Ishikawa (cell line): ENCODE results near the gene CFAP61.

Experiments used
- CEBPB ChIP-seq: IDR thresholded peaks from 2 replicates; pipeline ENCODE4 v1.6.1; 2012
- CREB1 ChIP-seq: IDR thresholded peaks from 2 replicates; pipeline ENCODE4 v1.6.1; 2012; ENCODE audit warnings: low read depth
- EGR1 ChIP-seq: IDR thresholded peaks from 2 replicates; pipeline ENCODE4 v1.6.1; 2012
- EP300 ChIP-seq: IDR thresholded peaks from 2 replicates; pipeline ENCODE4 v1.6.1; 2012; ENCODE audit warnings: borderline replicate concordance
- FOXM1 ChIP-seq: IDR thresholded peaks from 2 replicates; pipeline ENCODE4 v1.6.1; 2012; ENCODE audit warnings: low read depth, borderline replicate concordance
- NFIC ChIP-seq: IDR thresholded peaks from 2 replicates; pipeline ENCODE4 v1.6.1; 2012
- RAD21 ChIP-seq: IDR thresholded peaks from 2 replicates; pipeline ENCODE4 v1.6.1; 2012; ENCODE audit warnings: low read depth
- TAF1 ChIP-seq: IDR thresholded peaks from 2 replicates; pipeline ENCODE4 v1.6.1; 2012; ENCODE audit warnings: low read depth, mild to moderate bottlenecking
- TCF12 ChIP-seq: IDR thresholded peaks from 2 replicates; pipeline ENCODE4 v1.6.1; 2012; ENCODE audit warnings: low read depth
- TEAD4 ChIP-seq: IDR thresholded peaks from 2 replicates; pipeline ENCODE4 v1.6.1; 2012
- YY1 ChIP-seq: IDR thresholded peaks from 2 replicates; pipeline ENCODE4 v1.6.1; 2012; ENCODE audit warnings: low read depth
- ZBTB7A ChIP-seq: IDR thresholded peaks from 2 replicates; pipeline ENCODE4 v1.6.1; 2012; ENCODE audit warnings: low read depth
- TF ChIP-seq, protein P1 (sequence below): IDR thresholded peaks from 2 replicates; pipeline ENCODE4 v1.6.1; 2012
- TF ChIP-seq, protein P2 (sequence below): IDR thresholded peaks from 2 replicates; pipeline ENCODE4 v1.6.1; 2012
- TF ChIP-seq, protein P3 (sequence below): IDR thresholded peaks from 2 replicates; pipeline ENCODE4 v1.6.1; 2012; ENCODE audit warnings: low read depth, mild to moderate bottlenecking

The CFAP61 gene

DNA sequence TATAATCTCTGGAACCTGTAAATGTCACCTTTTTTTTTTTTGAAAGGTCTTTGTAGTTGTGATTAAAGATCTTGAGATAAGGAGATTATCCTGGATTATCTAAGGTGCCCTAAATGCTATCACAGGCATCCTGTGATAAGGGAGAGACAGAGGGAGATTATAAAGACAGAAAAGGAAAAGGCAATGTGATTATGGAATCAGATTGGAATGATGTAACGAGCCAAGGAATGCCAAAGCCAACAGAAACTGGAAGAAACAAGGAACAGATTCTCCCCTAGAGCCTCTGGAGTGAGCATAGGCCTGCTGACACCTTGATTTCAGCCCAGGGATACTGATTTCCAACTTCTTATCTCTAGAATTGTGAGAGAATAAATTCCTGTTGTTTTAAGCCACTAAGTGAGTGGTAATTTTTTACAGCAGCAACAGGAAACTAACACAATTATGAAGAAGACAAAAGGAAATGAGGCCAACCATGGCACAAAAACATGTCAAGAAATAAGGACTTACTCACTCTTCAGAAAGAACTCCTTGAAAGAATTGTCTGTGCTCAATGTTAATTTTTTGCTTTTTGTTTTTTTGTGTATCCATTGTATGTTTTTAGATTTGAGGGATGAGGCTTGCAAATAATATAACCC, 82.7 kb downstream of the CFAP61 start:
- TF ChIP-seq FOXM1 (no peak), CREB1 (no peak), TEAD4 (no peak), RAD21 (no peak), YY1 (no peak), CEBPB (no peak), NFIC (no peak), TCF12 (no peak), ZBTB7A (no peak), EGR1 (no peak), EP300 (no peak)
- TF ChIP-seq, protein P1, sequence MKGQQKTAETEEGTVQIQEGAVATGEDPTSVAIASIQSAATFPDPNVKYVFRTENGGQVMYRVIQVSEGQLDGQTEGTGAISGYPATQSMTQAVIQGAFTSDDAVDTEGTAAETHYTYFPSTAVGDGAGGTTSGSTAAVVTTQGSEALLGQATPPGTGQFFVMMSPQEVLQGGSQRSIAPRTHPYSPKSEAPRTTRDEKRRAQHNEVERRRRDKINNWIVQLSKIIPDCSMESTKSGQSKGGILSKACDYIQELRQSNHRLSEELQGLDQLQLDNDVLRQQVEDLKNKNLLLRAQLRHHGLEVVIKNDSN = no peak
- TF ChIP-seq, protein P2, sequence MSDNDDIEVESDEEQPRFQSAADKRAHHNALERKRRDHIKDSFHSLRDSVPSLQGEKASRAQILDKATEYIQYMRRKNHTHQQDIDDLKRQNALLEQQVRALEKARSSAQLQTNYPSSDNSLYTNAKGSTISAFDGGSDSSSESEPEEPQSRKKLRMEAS = no peak

DNA sequence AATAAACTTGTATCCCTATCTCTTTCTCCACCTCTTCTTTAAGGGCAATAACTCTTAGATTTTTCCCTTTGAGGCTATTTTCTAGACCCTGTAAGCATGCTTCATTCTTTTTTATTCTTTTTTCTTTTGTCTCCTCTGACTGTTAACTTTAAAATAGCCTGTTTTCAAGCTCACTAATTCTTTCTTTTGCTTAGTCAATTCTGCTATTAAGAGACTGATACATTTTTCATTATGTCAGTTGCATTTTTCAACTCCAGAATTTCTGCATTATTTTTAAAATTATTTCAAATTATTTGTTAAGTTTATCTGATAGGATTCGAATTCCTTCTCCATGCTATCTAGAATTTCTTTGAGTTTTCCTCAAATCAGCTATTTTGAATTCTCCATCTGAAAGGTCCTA, 84.0 kb downstream of the CFAP61 start:
- no peak for TF ChIP-seq FOXM1
- TF ChIP-seq TAF1 = no peak
- TF ChIP-seq EP300 = no peak
- no peak for TF ChIP-seq ZBTB7A
- no peak for TF ChIP-seq YY1
- no peak for TF ChIP-seq EGR1

DNA sequence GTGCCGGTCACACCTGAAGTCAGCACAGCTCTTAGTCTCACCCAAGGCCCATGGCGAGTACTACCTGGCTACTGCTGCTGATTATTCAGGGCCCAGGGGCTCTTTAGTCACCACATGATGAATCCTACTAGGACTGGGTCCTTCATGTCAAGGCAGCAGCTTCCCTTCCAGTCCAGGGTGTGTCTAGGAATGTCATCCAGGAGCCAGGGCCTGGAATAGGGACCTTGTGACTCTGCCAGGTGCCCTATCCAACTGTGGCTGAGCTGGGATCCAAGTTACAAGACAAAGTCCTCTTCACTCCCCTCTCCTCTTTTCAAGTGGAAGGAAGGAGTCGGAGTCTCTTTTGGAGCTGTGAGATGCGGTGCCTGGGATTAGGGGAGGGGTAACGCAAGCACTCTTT, 85.5 kb downstream of the CFAP61 start:
- no peak for TF ChIP-seq CEBPB
- TF ChIP-seq, protein P1 = no peak
- no peak for TF ChIP-seq TCF12
- no peak for TF ChIP-seq RAD21
- TF ChIP-seq EP300 = no peak

DNA sequence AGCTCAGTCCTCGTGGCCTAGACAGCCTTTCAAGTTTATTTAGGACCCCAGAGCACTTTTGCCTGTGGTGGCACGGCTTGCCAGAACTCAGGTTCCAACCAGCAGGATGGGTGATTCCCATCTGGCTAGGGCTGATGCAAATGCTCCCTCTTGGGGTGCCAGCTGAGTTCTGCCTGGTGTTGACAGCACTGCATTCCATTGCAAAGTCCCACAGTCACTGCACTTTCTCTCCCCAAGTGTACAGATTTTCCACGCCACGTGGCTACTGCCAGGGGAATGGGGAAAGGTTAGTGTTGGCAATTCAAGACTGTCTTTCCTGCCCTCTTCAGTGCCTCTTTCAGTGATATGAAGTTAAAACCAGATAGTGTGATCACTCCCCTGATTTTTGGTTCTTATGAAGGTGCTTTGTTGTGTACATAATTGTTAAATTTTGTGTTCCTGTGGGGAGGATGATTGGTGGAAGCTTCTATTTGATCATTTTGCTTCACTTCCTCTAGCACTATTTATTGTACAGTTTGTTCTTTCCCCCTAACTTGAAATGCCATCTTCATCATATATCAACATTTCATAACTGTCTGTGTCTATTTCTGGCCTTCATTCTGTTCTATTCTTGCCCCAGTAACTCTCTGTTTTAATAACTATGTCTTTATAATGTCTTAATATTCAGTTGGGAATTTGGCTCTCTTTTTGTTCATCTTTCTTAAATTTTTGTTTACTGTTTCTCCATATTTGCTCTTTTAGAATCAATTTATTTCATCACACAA, 86.2 kb downstream of the CFAP61 start:
- TF ChIP-seq TCF12 (no peak), CEBPB (no peak), FOXM1 (no peak), CREB1 (no peak), YY1 (no peak), TEAD4 (no peak), ZBTB7A (no peak), NFIC (no peak), TAF1 (no peak), RAD21 (no peak)
- TF ChIP-seq, protein P2 = no peak
- TF ChIP-seq, protein P1 = no peak
- TF ChIP-seq, protein P3, sequence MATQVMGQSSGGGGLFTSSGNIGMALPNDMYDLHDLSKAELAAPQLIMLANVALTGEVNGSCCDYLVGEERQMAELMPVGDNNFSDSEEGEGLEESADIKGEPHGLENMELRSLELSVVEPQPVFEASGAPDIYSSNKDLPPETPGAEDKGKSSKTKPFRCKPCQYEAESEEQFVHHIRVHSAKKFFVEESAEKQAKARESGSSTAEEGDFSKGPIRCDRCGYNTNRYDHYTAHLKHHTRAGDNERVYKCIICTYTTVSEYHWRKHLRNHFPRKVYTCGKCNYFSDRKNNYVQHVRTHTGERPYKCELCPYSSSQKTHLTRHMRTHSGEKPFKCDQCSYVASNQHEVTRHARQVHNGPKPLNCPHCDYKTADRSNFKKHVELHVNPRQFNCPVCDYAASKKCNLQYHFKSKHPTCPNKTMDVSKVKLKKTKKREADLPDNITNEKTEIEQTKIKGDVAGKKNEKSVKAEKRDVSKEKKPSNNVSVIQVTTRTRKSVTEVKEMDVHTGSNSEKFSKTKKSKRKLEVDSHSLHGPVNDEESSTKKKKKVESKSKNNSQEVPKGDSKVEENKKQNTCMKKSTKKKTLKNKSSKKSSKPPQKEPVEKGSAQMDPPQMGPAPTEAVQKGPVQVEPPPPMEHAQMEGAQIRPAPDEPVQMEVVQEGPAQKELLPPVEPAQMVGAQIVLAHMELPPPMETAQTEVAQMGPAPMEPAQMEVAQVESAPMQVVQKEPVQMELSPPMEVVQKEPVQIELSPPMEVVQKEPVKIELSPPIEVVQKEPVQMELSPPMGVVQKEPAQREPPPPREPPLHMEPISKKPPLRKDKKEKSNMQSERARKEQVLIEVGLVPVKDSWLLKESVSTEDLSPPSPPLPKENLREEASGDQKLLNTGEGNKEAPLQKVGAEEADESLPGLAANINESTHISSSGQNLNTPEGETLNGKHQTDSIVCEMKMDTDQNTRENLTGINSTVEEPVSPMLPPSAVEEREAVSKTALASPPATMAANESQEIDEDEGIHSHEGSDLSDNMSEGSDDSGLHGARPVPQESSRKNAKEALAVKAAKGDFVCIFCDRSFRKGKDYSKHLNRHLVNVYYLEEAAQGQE = no peak

DNA sequence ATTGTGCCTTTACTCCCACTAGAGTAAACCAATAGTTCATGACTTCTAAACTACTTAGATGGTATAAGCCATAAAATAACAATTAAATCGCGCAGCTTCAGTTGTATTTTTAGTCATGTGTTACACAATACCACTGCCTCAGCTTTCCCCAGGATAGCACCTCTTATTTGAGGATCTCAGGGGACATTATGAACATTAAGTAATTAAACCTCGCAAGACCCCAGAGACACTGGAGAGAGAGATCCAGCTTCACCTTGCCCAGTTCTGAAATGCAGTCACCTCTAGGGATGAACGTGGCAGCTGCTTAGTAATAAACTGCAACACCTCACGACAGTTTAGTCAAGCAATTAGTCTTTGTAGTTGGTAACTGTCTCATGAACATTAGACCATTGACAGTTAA, 87.1 kb downstream of the CFAP61 start:
- no peak for TF ChIP-seq TCF12
- TF ChIP-seq, protein P2 = no peak
- TF ChIP-seq TEAD4 = no peak
- TF ChIP-seq YY1 = no peak
- TF ChIP-seq CREB1 = no peak
- TF ChIP-seq, protein P1 = no peak
- no peak for TF ChIP-seq RAD21
- no peak for TF ChIP-seq CEBPB

DNA sequence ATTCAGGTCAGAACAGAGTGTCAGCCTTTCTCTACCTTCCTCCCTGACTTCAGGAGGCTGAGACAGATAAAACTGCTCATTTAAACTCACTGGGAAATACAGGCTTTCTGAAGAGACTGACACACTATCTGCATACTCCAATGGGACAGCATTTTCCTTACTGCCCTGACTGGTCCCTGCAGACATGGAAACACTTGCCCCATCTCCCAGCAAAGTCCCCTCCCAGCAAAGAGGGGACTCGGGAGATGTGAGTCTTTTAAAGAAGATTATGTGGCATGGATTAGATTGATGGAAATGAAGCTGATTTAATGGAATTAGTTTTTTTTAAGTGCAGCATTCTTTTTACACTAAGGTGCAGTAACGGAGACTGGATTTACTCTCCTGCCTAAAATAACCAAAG, 90.8 kb downstream of the CFAP61 start:
- TF ChIP-seq TAF1 = no peak
- TF ChIP-seq, protein P3 = no peak
- TF ChIP-seq FOXM1 = no peak
- no peak for TF ChIP-seq TCF12
- no peak for TF ChIP-seq CREB1
- no peak for TF ChIP-seq TEAD4
- TF ChIP-seq CEBPB = no peak
- no peak for TF ChIP-seq EGR1
- TF ChIP-seq EP300 = no peak
- no peak for TF ChIP-seq YY1
- no peak for TF ChIP-seq ZBTB7A
- TF ChIP-seq, protein P2 = no peak
